Neuron (in vitro differentiated cells): Measurements from ENCODE around the gene CX3CL1.
"Not testable (repeated sequence)": the region's sequence is repeated elsewhere in the genome, so short reads cannot be mapped to it uniquely, and the experiment has no call there.

ENCODE experiments used
- H2AFZ ChIP-seq: one replicate; pipeline ENCODE4 v1.6.1; 2013; ENCODE audit warnings: low read depth, mild to moderate bottlenecking, inconsistent platforms, low read length, moderate library complexity
- H3K27me3 ChIP-seq: one replicate; pipeline ENCODE4 v1.6.1; 2013; ENCODE audit warnings: low read length; ENCODE audit not compliant: insufficient read depth
- H3K36me3 ChIP-seq: one replicate; pipeline ENCODE4 v1.6.1; 2013; ENCODE audit warnings: low read length; ENCODE audit not compliant: insufficient read depth
- H3K4me1 ChIP-seq: one replicate; pipeline ENCODE4 v1.6.1; 2013; ENCODE audit warnings: low read length; ENCODE audit not compliant: insufficient read depth
- H3K4me3 ChIP-seq: 2 replicates; pipeline ENCODE4 v1.5.1; 2013; ENCODE audit warnings: mild to moderate bottlenecking, low read length, moderate library complexity
- H3K9me3 ChIP-seq: one replicate; pipeline ENCODE4 v1.6.1; 2013; ENCODE audit warnings: low read length

CX3CL1 gene

GRCh38 chr16:57372372-57373116 is at the start of gene CX3CL1:
TSS of gene CX3CL1 (plus strand) at chr16:57372490. CDS start at chr16:57372569, 79 bp downstream.
- H3K9me3 ChIP-seq = no peaks in the 10 kb centered on the region
- peaks cover 5% of the 10 kb centered on the region for H3K27me3 ChIP-seq
- H3K4me3 ChIP-seq = peak within 1 kb of the TSS; percentile 57
- H3K4me1 ChIP-seq = peaks cover 25% of the 10 kb centered on the region
- peak within 1 kb of the TSS; percentile 37 for H2AFZ ChIP-seq
- no peaks in the 10 kb centered on the region for H3K36me3 ChIP-seq

GRCh38 chr16:57324749-57325148 is 47.5 kb upstream of the CX3CL1 start:
- no peak overlapping the region for H3K4me3 ChIP-seq
- no peaks in the 10 kb centered on the region for H3K27me3 ChIP-seq
- H3K36me3 ChIP-seq = no peaks in the 10 kb centered on the region
- H3K9me3 ChIP-seq = no peaks in the 10 kb centered on the region
- no peak overlapping the region for H2AFZ ChIP-seq
- H3K4me1 ChIP-seq = no peaks in the 10 kb centered on the region

- Histone ChIP-seq H3K27me3 (no peaks in the 10 kb centered on the region), H3K4me3 (no peak overlapping the region), H3K9me3 (no peaks in the 10 kb centered on the region), H3K36me3 (no peaks in the 10 kb centered on the region), H2AFZ (no peak overlapping the region), H3K4me1 (no peaks in the 10 kb centered on the region)
These were observed 46.8 kb upstream of the CX3CL1 start for GRCh38 chr16:57325458-57325857.

GRCh38 chr16:57329718-57330327 is 42.5 kb upstream of the CX3CL1 start:
- Histone ChIP-seq H3K4me1 (no peaks in the 10 kb centered on the region), H3K4me3 (no peak overlapping the region), H3K27me3 (no peaks in the 10 kb centered on the region), H3K36me3 (no peaks in the 10 kb centered on the region), H2AFZ (no peak overlapping the region), H3K9me3 (no peaks in the 10 kb centered on the region)

GRCh38 chr16:57331355-57331754 is 40.9 kb upstream of the CX3CL1 start:
- Histone ChIP-seq H3K9me3 (no peaks in the 10 kb centered on the region), H3K4me3 (no peak overlapping the region), H3K4me1 (no peaks in the 10 kb centered on the region), H3K36me3 (no peaks in the 10 kb centered on the region), H3K27me3 (no peaks in the 10 kb centered on the region), H2AFZ (no peak overlapping the region)

- H3K4me1 ChIP-seq = no peaks in the 10 kb centered on the region
- H3K27me3 ChIP-seq = no peaks in the 10 kb centered on the region
- no peak overlapping the region for H3K4me3 ChIP-seq
These were observed 38.9 kb upstream of the CX3CL1 start for GRCh38 chr16:57333402-57333801.

GRCh38 chr16:57335366-57335765 is 36.9 kb upstream of the CX3CL1 start:
- Histone ChIP-seq H3K4me3 (no peak overlapping the region), H3K4me1 (no peaks in the 10 kb centered on the region), H3K36me3 (no peaks in the 10 kb centered on the region), H3K27me3 (no peaks in the 10 kb centered on the region), H3K9me3 (no peaks in the 10 kb centered on the region), H2AFZ (no peak overlapping the region)

More at GRCh38 chr16:57333402-57333801, 38.9 kb upstream of the CX3CL1 start:
- H2AFZ ChIP-seq = no peak overlapping the region
- no peaks in the 10 kb centered on the region for H3K9me3 ChIP-seq
- H3K36me3 ChIP-seq = no peaks in the 10 kb centered on the region

GRCh38 chr16:57341062-57341440 is 31.2 kb upstream of the CX3CL1 start:
- Histone ChIP-seq H3K9me3 (no peaks in the 10 kb centered on the region), H3K4me3 (no peak overlapping the region), H3K36me3 (no peaks in the 10 kb centered on the region)

GRCh38 chr16:57341441-57342303 is 30.6 kb upstream of the CX3CL1 start:
- H3K9me3 ChIP-seq = no peaks in the 10 kb centered on the region
- H2AFZ ChIP-seq = no peak overlapping the region
- no peaks in the 10 kb centered on the region for H3K27me3 ChIP-seq
- H3K36me3 ChIP-seq = no peaks in the 10 kb centered on the region
- no peaks in the 10 kb centered on the region for H3K4me1 ChIP-seq
- no peak overlapping the region for H3K4me3 ChIP-seq

More at GRCh38 chr16:57341062-57341440, 31.2 kb upstream of the CX3CL1 start:
- no peaks in the 10 kb centered on the region for H3K27me3 ChIP-seq
- H3K4me1 ChIP-seq = no peaks in the 10 kb centered on the region
- no peak overlapping the region for H2AFZ ChIP-seq

- not testable (repeated sequence) for H3K36me3 ChIP-seq, H3K4me1 ChIP-seq, H3K27me3 ChIP-seq, H3K4me3 ChIP-seq, H3K9me3 ChIP-seq, H2AFZ ChIP-seq
These were observed 29.7 kb upstream of the CX3CL1 start for GRCh38 chr16:57342606-57343005.

- H3K27me3 ChIP-seq = no peaks in the 10 kb centered on the region
- no peak overlapping the region for H2AFZ ChIP-seq
- H3K4me3 ChIP-seq = no peak overlapping the region
- no peaks in the 10 kb centered on the region for H3K36me3 ChIP-seq
- no peaks in the 10 kb centered on the region for H3K4me1 ChIP-seq
- no peaks in the 10 kb centered on the region for H3K9me3 ChIP-seq
These were observed 29.1 kb upstream of the CX3CL1 start for GRCh38 chr16:57343221-57343620.

GRCh38 chr16:57344094-57344493 is 28.2 kb upstream of the CX3CL1 start:
- H3K4me1 ChIP-seq, H3K36me3 ChIP-seq, H3K9me3 ChIP-seq, H2AFZ ChIP-seq, H3K4me3 ChIP-seq, H3K27me3 ChIP-seq: not testable (repeated sequence)

- Histone ChIP-seq H3K9me3 (no peaks in the 10 kb centered on the region), H2AFZ (no peak overlapping the region), H3K4me3 (no peak overlapping the region), H3K36me3 (no peaks in the 10 kb centered on the region), H3K27me3 (no peaks in the 10 kb centered on the region), H3K4me1 (no peaks in the 10 kb centered on the region)
These were observed 27.3 kb upstream of the CX3CL1 start for GRCh38 chr16:57345021-57345420.
